ENCODE data around the gene ZNRF1. TPM values are rescaled to one million over a fixed set of nuclear protein-coding genes. Genes with fewer than 3 reads are reported as not detected.

ZNRF1 gene
- total RNA-seq, 3 donors from 2014 or later: 29.9 to 42.7 (median 39.3) TPM

DNA sequence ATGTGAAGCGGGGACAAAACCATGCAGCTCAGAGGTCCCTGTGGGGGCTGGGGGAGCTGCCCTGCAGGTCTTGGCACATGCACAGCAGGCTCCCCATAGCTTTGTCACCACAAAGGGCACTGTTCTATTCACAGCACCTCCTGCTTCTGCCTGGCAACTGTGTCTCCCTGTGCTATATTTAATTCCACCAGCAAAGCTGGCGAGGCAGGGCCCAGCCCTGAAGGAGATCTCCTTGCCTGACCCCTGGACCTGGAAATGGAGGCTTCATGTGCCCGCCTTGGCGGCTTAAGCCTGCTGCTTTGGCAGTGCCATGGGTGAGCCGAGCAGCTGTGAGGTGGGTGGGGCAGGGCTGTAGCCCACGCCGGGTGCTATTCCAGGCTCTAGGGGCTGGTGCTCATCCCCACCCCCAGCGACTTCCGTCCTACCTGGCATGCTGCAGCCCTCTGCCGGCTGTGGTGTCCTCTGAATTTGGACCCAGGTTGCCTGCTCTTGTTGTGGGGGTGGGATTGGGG lies 111.0 kb downstream of the ZNRF1 start:
- intact Hi-C loops (cut with DNase I, micrococcal nuclease): loop anchor here (2.0 kb wide), 2 partner anchors 111 to 113 kb away; partner anchors contain the start of gene ZNRF1 (in 1 of the 2)
- H3K9me3 ChIP-seq: no peaks in the 10 kb centered on the region
- H3K36me3 ChIP-seq (ENCODE audit: low read depth): no peaks in the 10 kb centered on the region
- ATAC-seq (peak; percentile 58), DNase-seq (peak; percentile 80 to 85 (median 85))
- peaks cover 30% of the 10 kb centered on the region for H3K4me1 ChIP-seq (ENCODE audit: low read depth)
- TF ChIP-seq, protein P1, sequence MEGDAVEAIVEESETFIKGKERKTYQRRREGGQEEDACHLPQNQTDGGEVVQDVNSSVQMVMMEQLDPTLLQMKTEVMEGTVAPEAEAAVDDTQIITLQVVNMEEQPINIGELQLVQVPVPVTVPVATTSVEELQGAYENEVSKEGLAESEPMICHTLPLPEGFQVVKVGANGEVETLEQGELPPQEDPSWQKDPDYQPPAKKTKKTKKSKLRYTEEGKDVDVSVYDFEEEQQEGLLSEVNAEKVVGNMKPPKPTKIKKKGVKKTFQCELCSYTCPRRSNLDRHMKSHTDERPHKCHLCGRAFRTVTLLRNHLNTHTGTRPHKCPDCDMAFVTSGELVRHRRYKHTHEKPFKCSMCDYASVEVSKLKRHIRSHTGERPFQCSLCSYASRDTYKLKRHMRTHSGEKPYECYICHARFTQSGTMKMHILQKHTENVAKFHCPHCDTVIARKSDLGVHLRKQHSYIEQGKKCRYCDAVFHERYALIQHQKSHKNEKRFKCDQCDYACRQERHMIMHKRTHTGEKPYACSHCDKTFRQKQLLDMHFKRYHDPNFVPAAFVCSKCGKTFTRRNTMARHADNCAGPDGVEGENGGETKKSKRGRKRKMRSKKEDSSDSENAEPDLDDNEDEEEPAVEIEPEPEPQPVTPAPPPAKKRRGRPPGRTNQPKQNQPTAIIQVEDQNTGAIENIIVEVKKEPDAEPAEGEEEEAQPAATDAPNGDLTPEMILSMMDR (IDR thresholded peaks at IDR 0.05): no peak
- no peak overlapping the region for H3K4me3 ChIP-seq

GRCh38 chr16:75110637-75111513 lies 112.1 kb downstream of the ZNRF1 start:
- peaks cover 36% of the 10 kb centered on the region for H3K4me1 ChIP-seq (ENCODE audit: low read depth)

DNA sequence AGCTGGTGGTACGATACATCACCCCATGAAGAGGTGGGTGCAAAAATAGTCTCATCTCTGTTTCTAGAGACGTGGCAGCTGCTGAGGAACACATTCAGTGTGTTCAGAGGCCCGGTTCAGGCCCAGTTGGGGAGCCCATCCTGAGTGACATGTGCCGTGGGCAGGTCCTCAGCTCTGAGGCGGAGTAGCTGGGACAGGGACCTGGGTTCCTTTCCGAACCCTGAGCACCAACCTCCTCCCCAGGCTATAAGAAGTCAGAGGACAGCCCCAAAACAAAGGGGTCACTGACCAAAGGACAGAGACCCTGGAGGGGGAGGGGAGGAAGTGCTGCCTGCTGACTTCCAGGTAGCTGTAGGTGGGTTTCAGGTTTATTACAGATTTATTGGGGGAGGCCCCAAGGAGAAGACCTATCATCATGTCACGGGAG lies 112.7 kb downstream of the ZNRF1 start:
- intact Hi-C loops (cut with DNase I, micrococcal nuclease): loop anchor here (2.0 kb wide), 2 partner anchors 113 to 115 kb away; partner anchors contain the start of gene ZNRF1 (in 1 of the 2)
- peaks cover 36% of the 10 kb centered on the region for H3K4me1 ChIP-seq (ENCODE audit: low read depth)
- TF ChIP-seq, protein P1 (IDR thresholded peaks at IDR 0.05): no peak

More at GRCh38 chr16:75110637-75111513, 112.1 kb downstream of the ZNRF1 start:
- TF ChIP-seq, protein P1 (IDR thresholded peaks at IDR 0.05): peak; percentile 88
- ATAC-seq (peak; percentile 83), DNase-seq (peak; percentile 90 to 93 (median 91))
- H3K36me3 ChIP-seq (ENCODE audit: low read depth): no peaks in the 10 kb centered on the region
- H3K9me3 ChIP-seq: no peaks in the 10 kb centered on the region
- intact Hi-C loops (cut with DNase I, micrococcal nuclease): loop anchor here (2.0 kb wide), 2 partner anchors 112 to 114 kb away; partner anchors contain the start of gene ZNRF1 (in 1 of the 2)
- no peak overlapping the region for H3K4me3 ChIP-seq

DNA sequence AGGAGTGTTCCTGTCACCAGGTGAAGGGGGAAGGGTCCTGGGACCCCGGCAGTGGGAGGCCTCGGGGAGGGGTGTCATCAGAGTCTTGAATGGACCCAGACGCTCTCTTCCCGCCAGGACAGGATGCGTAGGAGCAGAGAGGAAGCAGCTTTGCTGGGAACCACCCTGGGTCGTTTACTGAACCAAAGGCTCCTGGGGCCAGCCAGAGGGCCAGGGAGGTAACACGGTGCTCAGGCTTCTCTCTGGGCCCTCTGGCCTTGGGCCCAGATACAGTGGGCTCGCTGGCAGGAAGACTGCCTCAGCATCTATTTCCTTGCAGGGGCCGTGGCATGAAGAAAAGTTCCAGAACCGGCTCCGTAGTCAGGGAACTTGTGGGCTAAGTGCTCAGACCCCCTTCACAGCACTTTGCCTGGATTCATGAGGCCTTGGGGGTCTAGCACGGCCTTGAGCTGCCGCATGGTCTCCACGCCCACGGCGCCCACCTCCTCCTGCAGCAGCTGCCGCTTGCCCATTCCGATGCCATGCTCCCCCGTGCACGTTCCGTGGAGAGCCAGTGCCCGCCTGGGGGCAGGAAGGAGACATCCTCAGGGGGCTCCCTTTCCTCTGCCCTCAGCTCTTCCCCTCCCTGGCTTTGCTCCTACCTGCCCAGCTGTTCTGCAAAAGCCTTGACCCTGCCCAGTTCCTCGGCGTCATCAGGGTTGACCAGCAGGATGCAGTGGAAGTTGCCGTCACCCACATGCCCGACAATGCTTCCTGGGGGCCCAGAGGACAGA lies 113.3 kb downstream of the ZNRF1 start:
- Histone ChIP-seq H3K4me3 (no peak overlapping the region), H3K4me1 (ENCODE audit: low read depth) (peaks cover 36% of the 10 kb centered on the region), H3K36me3 (ENCODE audit: low read depth) (no peaks in the 10 kb centered on the region), H3K9me3 (no peaks in the 10 kb centered on the region)
- DNase-seq (peak in 2 of 3 donors; percentile 39 to 56), ATAC-seq (no peak)
- intact Hi-C loops (cut with DNase I, micrococcal nuclease): loop anchor here (2.0 kb wide), 2 partner anchors 113 to 115 kb away; partner anchors contain the start of gene ZNRF1 (in 1 of the 2)
- TF ChIP-seq, protein P1 (IDR thresholded peaks at IDR 0.05): no peak

More for the DNA sequence above, 112.7 kb downstream of the ZNRF1 start:
- no peaks in the 10 kb centered on the region for H3K9me3 ChIP-seq
- H3K4me3 ChIP-seq: no peak overlapping the region
- no peaks in the 10 kb centered on the region for H3K36me3 ChIP-seq (ENCODE audit: low read depth)
- DNase-seq (no peak), ATAC-seq (no peak)
